OCI-LY3 (cell line): Measurements from ENCODE around the gene SFT2D1.

Experiments used
- EZH2phosphoT487 ChIP-seq: fragments of 200-600 bp; shearing (Covaris generic); IDR thresholded peaks from 2 replicates; pipeline ENCODE4 v1.6.1; 2018; ENCODE audit warnings: antibody characterized with exemption, mixed run types, low read depth
- TF ChIP-seq, protein P1 (sequence below): fragments of 200-600, 300-600 bp; sonication (generic); IDR thresholded peaks from 2 replicates; pipeline ENCODE4 v1.5.1; 2014; ENCODE audit warnings: antibody characterized with exemption, low read length, low read depth

DNA sequence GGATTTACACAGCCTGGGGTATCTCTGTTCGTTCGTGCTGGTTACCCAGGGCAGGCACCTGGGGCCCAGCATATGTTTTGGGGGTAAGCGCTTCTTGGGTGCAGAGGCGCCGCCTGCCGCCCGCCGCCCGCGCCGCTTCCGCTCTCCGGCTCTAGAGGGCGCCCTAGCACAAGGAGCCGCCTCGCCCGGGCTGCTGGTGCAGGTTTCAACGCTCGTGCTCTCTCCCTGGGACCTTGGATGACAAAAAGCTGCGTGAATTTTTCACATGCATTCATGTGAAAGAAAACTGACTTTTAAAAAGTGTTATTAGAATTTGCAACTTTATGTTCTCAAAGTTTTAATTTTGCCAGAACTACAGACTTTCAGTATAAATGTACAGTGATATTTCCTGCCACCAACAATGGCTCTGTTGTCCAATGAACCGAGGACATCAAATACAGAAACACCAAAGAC, 66.6 kb downstream of the SFT2D1 start:
- TF ChIP-seq, protein P1, sequence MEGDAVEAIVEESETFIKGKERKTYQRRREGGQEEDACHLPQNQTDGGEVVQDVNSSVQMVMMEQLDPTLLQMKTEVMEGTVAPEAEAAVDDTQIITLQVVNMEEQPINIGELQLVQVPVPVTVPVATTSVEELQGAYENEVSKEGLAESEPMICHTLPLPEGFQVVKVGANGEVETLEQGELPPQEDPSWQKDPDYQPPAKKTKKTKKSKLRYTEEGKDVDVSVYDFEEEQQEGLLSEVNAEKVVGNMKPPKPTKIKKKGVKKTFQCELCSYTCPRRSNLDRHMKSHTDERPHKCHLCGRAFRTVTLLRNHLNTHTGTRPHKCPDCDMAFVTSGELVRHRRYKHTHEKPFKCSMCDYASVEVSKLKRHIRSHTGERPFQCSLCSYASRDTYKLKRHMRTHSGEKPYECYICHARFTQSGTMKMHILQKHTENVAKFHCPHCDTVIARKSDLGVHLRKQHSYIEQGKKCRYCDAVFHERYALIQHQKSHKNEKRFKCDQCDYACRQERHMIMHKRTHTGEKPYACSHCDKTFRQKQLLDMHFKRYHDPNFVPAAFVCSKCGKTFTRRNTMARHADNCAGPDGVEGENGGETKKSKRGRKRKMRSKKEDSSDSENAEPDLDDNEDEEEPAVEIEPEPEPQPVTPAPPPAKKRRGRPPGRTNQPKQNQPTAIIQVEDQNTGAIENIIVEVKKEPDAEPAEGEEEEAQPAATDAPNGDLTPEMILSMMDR, result peak; percentile 90
- no peak for TF ChIP-seq EZH2phosphoT487
